HCT116 (cell line): ENCODE measurements around the gene ISCU. TPM values are rescaled to one million over a fixed set of nuclear protein-coding genes. Genes with fewer than 3 reads are reported as not detected.

Source experiments
- ATAC-seq: fragments of 200-7000 bp; cut with Tn5 transposase; 2 replicates; pipeline ENCODE4 v1.9.1; 2020; ENCODE audit warnings: mild to moderate bottlenecking, moderate library complexity
- BruUV-seq: library from RNA; stranded (reverse); fragments of 400-500 nt; replicated peaks from 2 replicates; lab custom pipeline; 2021; lab: Mats Ljungman, UMichigan
- CTCF ChIA-PET: fragments of 300-600 bp; sonication (Branson Sonifier 250); formaldehyde crosslinking; loops from one replicate; lab custom pipeline; 2021; ENCODE audit warnings: antibody characterized with exemption; lab: Charles Lee
- POLR2A ChIA-PET: fragments of 300-600, 350-600 bp; sonication (Branson Sonifier 250); formaldehyde crosslinking; loops from one replicate; lab custom pipeline; 2021; ENCODE audit warnings: antibody characterized with exemption; lab: Charles Lee
- RAD21 ChIA-PET, 2 experiments: fragments of 300-600 bp; sonication (Branson Sonifier 250); formaldehyde crosslinking; loops; one replicate each; lab custom pipeline; 2023; ENCODE audit warnings: low total read pairs in 2 of 2; ENCODE audit not compliant: uncharacterized antibody in 2 of 2, unreplicated experiment in 2 of 2, low non-redundant PET in 1 of 2; lab: Charles Lee
- DNase-seq: peaks from one replicate; pipeline ENCODE4 v3.0.0-alpha.2; 2010; ENCODE audit warnings: low read depth, low spot score
- H2AFZ ChIP-seq: fragments of 200-600 bp; shearing (Covaris generic), sonication (generic); 2 replicates; pipeline ENCODE4 v1.6.1; 2017; ENCODE audit warnings: low read depth, mixed run types, mixed read lengths, antibody characterized with exemption, low read length; ENCODE audit not compliant: poor library complexity, severe bottlenecking
- H3K27ac ChIP-seq: 2 replicates; pipeline ENCODE4 v1.5.1; 2012; ENCODE audit warnings: low read depth, low read length
- H3K27me3 ChIP-seq: fragments of 200-600 bp; sonication (generic); 2 replicates; pipeline ENCODE4 v1.6.1; 2016; ENCODE audit warnings: mixed run types, low read length, mixed read lengths; ENCODE audit not compliant: insufficient read depth
- H3K36me3 ChIP-seq, 2 experiments: fragments of 200-500 bp in 1 of 2; fragments of 200-600 bp in 1 of 2; sonication (Bioruptor generic) in 1 of 2; sonication (generic) in 1 of 2; 2 replicates each; pipeline versions ENCODE4 v1.5.1 to v1.6.1; 2014 to 2016; ENCODE audit warnings: low read length in 2 of 2, inconsistent platforms in 1 of 2, mixed read lengths in 1 of 2, mixed run types in 1 of 2; ENCODE audit not compliant: insufficient read depth in 2 of 2, control insufficient read depth in 1 of 2
- H3K4me1 ChIP-seq, 2 experiments: fragments of 200-600 bp in 1 of 2; sonication (generic) in 1 of 2; 2 replicates each; pipeline versions ENCODE4 v1.5.1 to v1.6.1; 2012 to 2017; ENCODE audit warnings: low read length in 2 of 2, inconsistent platforms in 1 of 2, mild to moderate bottlenecking in 1 of 2, mixed read lengths in 1 of 2, mixed run types in 1 of 2, moderate library complexity in 1 of 2; ENCODE audit not compliant: insufficient read depth in 2 of 2, control insufficient read depth in 1 of 2
- H3K4me2 ChIP-seq: fragments of 200-600 bp; sonication (generic); 2 replicates; pipeline ENCODE4 v1.6.1; 2017; ENCODE audit warnings: mixed run types, low read length, mixed read lengths
- H3K4me3 ChIP-seq, 2 experiments: fragments of 200-600 bp in 1 of 2; sonication (generic) in 1 of 2; replicated peaks in 1 of 2; 2 replicates each; pipeline ENCODE4 v1.5.1; 2011 to 2016; ENCODE audit warnings: low read length in 2 of 2, control low read depth in 1 of 2, low read depth in 1 of 2, mild to moderate bottlenecking in 1 of 2, mixed read lengths in 1 of 2, mixed run types in 1 of 2
- H3K79me2 ChIP-seq: fragments of 200-600 bp; sonication (generic); 2 replicates; pipeline ENCODE4 v1.6.1; 2017; ENCODE audit warnings: mild to moderate bottlenecking, mixed run types, low read length, moderate library complexity, mixed read lengths; ENCODE audit not compliant: insufficient read depth
- H3K9ac ChIP-seq: fragments of 200-600 bp; sonication (generic); 2 replicates; pipeline ENCODE4 v1.6.1; 2016; ENCODE audit warnings: low read length, mixed read lengths
- H3K9me2 ChIP-seq: fragments of 200-600 bp; sonication (generic), shearing (Covaris generic); 2 replicates; pipeline ENCODE4 v1.6.1; 2017; ENCODE audit warnings: mixed run types, mild to moderate bottlenecking, moderate library complexity; ENCODE audit not compliant: insufficient read depth
- H3K9me3 ChIP-seq, 2 experiments: fragments of 200-500 bp in 1 of 2; fragments of 200-600 bp in 1 of 2; sonication (Bioruptor generic) in 1 of 2; sonication (generic) in 1 of 2; 2 replicates each; pipeline ENCODE4 v1.6.1; 2014 to 2017; ENCODE audit warnings: low read length in 2 of 2, mixed read lengths in 2 of 2, inconsistent platforms in 1 of 2, low read depth in 1 of 2, mild to moderate bottlenecking in 1 of 2, mixed run types in 1 of 2, moderate library complexity in 1 of 2; ENCODE audit not compliant: control insufficient read depth in 1 of 2, insufficient read depth in 1 of 2
- H4K20me1 ChIP-seq: fragments of 200-600 bp; sonication (generic), shearing (Covaris generic); 2 replicates; pipeline ENCODE4 v1.6.1; 2017; ENCODE audit warnings: mixed run types, mild to moderate bottlenecking, moderate library complexity; ENCODE audit not compliant: insufficient read depth
- ATF3 ChIP-seq: IDR thresholded peaks from 2 replicates; pipeline ENCODE4 v1.6.1; 2012
- CBX3 ChIP-seq: IDR thresholded peaks from 2 replicates; pipeline ENCODE4 v1.6.1; 2012; ENCODE audit warnings: low read depth
- CEBPB ChIP-seq: IDR thresholded peaks from 2 replicates; pipeline ENCODE4 v1.6.1; 2012; ENCODE audit warnings: low read depth
- CTCF ChIP-seq, 3 experiments: fragments of 200-600 bp in 1 of 3; sonication (generic) in 1 of 3; IDR thresholded peaks in 2 of 3; conservative IDR thresholded peaks in 1 of 3; 2 replicates each; pipeline ENCODE4 v1.5.1; 2012 to 2017; ENCODE audit warnings: low read depth in 2 of 3, low read length in 2 of 3, antibody characterized with exemption in 1 of 3, borderline replicate concordance in 1 of 3, control low read depth in 1 of 3, mild to moderate bottlenecking in 1 of 3, mixed read lengths in 1 of 3, mixed run types in 1 of 3, moderate library complexity in 1 of 3; ENCODE audit not compliant: insufficient read depth in 1 of 3
- ELF1 ChIP-seq: IDR thresholded peaks from 2 replicates; pipeline ENCODE4 v1.6.1; 2012; ENCODE audit warnings: low read depth, borderline replicate concordance
- EZH2phosphoT487 ChIP-seq: fragments of 200-600 bp; IDR thresholded peaks from 2 replicates; pipeline ENCODE4 v1.6.1; 2018; ENCODE audit warnings: antibody characterized with exemption, borderline replicate concordance
- FOSL1 ChIP-seq: IDR thresholded peaks from 2 replicates; pipeline ENCODE4 v1.6.1; 2012; ENCODE audit warnings: low read depth
- JUND ChIP-seq: IDR thresholded peaks from 2 replicates; pipeline ENCODE4 v1.6.1; 2012
- POLR2AphosphoS5 ChIP-seq: IDR thresholded peaks from 2 replicates; pipeline ENCODE4 v1.6.1; 2011; ENCODE audit warnings: mild to moderate bottlenecking, low read depth, low read length, moderate library complexity
- RAD21 ChIP-seq: IDR thresholded peaks from 2 replicates; pipeline ENCODE4 v1.6.1; 2012; ENCODE audit warnings: low read depth, mild to moderate bottlenecking
- REST ChIP-seq: IDR thresholded peaks from 2 replicates; pipeline ENCODE4 v1.6.1; 2012; ENCODE audit warnings: low read depth
- SIN3A ChIP-seq: IDR thresholded peaks from 2 replicates; pipeline ENCODE4 v1.6.1; 2012; ENCODE audit warnings: low read depth
- SRF ChIP-seq: IDR thresholded peaks from 2 replicates; pipeline ENCODE4 v1.6.1; 2012; ENCODE audit warnings: low read depth
- YY1 ChIP-seq: IDR thresholded peaks from 2 replicates; pipeline ENCODE4 v1.6.1; 2011; ENCODE audit warnings: low read length, low read depth, moderate library complexity, mild to moderate bottlenecking; ENCODE audit not compliant: insufficient replicate concordance; ENCODE audit errors: extremely low read depth
- ZFX ChIP-seq: fragments of 450-650 bp; IDR thresholded peaks from 2 replicates; pipeline ENCODE4 v1.6.1; 2017
- intact Hi-C: fragments of 100-400 bp; cut with micrococcal nuclease; formaldehyde crosslinking; loops from 2 replicates; pipeline ENCODE4 v1.10.0; 2022
- total RNA-seq: library from RNA; stranded (reverse); gene quantifications from one replicate; pipeline ENCODE4 v1.2.1, GENCODE V29; 2021; ENCODE audit not compliant: unreplicated experiment

Gene ISCU
- total RNA-seq, 1 experiment from 2014 or later: 89.6 TPM

- POLR2A ChIA-PET: no interaction called here
- CTCF ChIA-PET: no interaction called here
- BruUV-seq: no TSS peak
- no peak overlapping the region for H3K27ac ChIP-seq
- no peaks in the 10 kb centered on the region for H3K36me3 ChIP-seq
- no peaks in the 10 kb centered on the region for H3K27me3 ChIP-seq
- no peak overlapping the region for H2AFZ ChIP-seq
- no peak overlapping the region for H3K4me2 ChIP-seq
- H3K9me3 ChIP-seq: no peaks in the 10 kb centered on the region
- intact Hi-C loops: no loop called here
- TF ChIP-seq YY1 (no peak), ELF1 (no peak), EZH2phosphoT487 (no peak), ZFX (no peak), FOSL1 (no peak), JUND (no peak)
- ATAC-seq (peak; percentile 25; the same call in 1 of the 2 replicates), DNase-seq (no peak)
- no peaks in the 10 kb centered on the region for H4K20me1 ChIP-seq
- no peaks in the 10 kb centered on the region for H3K79me2 ChIP-seq
- H3K9ac ChIP-seq: no peak overlapping the region
- no peaks in the 10 kb centered on the region for H3K9me2 ChIP-seq
- H3K4me1 ChIP-seq: no peaks in the 10 kb centered on the region
- RAD21 ChIA-PET: no interaction called here
- no peak overlapping the region for H3K4me3 ChIP-seq
Observed at GRCh38 chr12:108589028-108589839, 26.8 kb downstream of the ISCU start.

- Histone ChIP-seq H3K4me2 (no peak overlapping the region), H2AFZ (no peak overlapping the region)
- POLR2A ChIA-PET: no interaction called here
- TF ChIP-seq CTCF (IDR thresholded peaks at IDR 0.05 in 2 of 3, conservative IDR thresholded peaks at IDR 0.05 in 1 of 3; ENCODE audit: borderline replicate concordance in 1 of 3, insufficient read depth in 1 of 3, low read depth in 2 of 3, low read length in 2 of 3) (no peak), ZFX (no peak), FOSL1 (no peak), SRF (no peak), CEBPB (no peak), CBX3 (no peak), RAD21 (no peak), POLR2AphosphoS5 (no peak), SIN3A (no peak), REST (no peak), ATF3 (no peak)
Observed at GRCh38 chr12:108589840-108590229, 27.4 kb downstream of the ISCU start.

More at GRCh38 chr12:108589840-108590229, 27.4 kb downstream of the ISCU start:
- Histone ChIP-seq H3K4me1 (no peaks in the 10 kb centered on the region), H3K9me2 (no peaks in the 10 kb centered on the region), H3K79me2 (no peaks in the 10 kb centered on the region), H3K27ac (no peak overlapping the region), H3K4me3 (no peak overlapping the region), H4K20me1 (no peaks in the 10 kb centered on the region), H3K27me3 (no peaks in the 10 kb centered on the region), H3K9me3 (no peaks in the 10 kb centered on the region), H3K9ac (no peak overlapping the region), H3K36me3 (no peaks in the 10 kb centered on the region)
- BruUV-seq: no TSS peak
- DNase-seq (no peak), ATAC-seq (no peak)
- RAD21 ChIA-PET: no interaction called here
- CTCF ChIA-PET: no interaction called here
- intact Hi-C loops: no loop called here
